Stimulated activated CD4-positive, alpha-beta T cell treated with anti-CD3 and anti-CD28 coated beads, Interleukin-2, amount 100 ng/mL, for 48 hours (primary cell): ENCODE results near the gene ELOVL7.
"Not testable (repeated sequence)": the region's sequence is repeated elsewhere in the genome, so short reads cannot be mapped to it uniquely, and the experiment has no call there.

Source experiments
- DNase-seq, 2 donors: peaks; one replicate each; pipeline ENCODE4 v3.0.0-alpha.2; 2020

The ELOVL7 gene

DNA sequence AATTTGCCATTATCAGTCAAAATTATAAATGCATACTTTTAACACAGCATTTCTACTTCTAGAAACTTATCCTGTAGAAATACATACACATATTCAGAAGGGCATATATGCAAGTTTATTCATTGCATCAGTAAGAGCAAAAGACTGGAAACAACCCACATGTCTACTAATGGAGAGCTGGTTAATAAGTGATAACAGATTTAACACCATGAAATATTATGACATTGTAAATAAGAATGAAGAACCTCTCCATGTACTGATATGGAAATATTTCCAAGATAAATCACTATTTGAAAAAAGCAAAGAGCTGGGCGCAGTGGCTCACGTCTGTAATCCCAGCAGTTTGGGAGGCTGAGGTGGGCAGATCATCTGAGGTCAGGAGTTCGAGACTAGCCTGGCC lies 54.5 kb downstream of the ELOVL7 start:
- DNase-seq: no peak

DNA sequence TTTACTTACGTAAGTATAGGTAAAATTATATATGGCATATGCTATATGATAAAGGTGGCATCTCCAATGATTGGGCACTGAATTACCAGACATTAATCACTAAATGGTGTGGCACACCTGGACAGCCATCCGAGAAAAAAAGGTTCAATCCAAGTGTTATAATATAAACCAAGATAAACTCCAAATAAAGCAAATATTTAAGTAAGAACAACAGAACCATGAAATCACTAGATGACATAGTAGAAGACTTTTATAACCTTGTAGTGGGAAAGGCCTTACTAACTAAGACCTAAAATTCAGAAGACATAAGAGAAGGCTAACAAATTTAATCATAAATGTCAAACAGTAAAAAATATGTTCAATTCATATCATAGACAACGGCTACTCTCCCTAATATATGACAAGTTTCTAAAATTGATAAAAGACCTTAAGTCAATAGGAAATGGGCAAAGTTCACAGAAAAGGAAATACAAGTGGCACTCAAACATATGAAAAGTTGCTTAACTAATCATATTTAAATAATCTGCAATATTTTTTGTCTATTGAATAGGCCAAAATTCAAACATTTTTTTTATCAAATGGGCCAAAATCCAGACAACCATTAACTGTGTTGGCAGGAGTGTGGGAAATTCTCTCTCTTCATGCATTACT lies 55.1 kb downstream of the ELOVL7 start:
- DNase-seq: no peak

GRCh38 chr5:60779466-60779865 lies 64.6 kb downstream of the ELOVL7 start:
- no peak for DNase-seq

DNA sequence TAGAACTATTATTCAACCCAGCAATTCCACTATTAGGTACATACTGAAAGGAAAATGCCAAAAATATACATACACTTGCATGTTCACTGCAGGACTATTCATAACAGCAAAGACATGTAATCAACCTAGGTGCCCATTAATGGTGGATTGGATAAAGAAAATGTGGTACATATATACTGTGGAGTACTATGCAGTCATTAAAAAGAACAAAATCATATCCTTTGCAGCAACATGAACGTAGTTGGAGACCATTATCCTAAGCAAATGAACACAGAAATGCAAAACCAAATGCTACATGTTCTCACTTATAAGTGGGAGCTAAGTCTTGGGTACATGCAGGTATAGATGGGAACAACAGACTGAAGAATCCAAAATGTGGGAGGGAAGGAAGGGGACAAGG lies 67.7 kb downstream of the ELOVL7 start:
- no peak for DNase-seq

GRCh38 chr5:60765019-60765709 lies 78.9 kb downstream of the ELOVL7 start:
- no peak for DNase-seq

GRCh38 chr5:60763061-60763460 lies 81.0 kb downstream of the ELOVL7 start:
- DNase-seq: no peak

GRCh38 chr5:60754495-60754894 lies 89.6 kb downstream of the ELOVL7 start:
- DNase-seq: no peak

- no peak for DNase-seq
Measured at GRCh38 chr5:60744682-60745081, 99.4 kb downstream of the ELOVL7 start.

GRCh38 chr5:60743511-60744314 lies 100.4 kb downstream of the ELOVL7 start:
- DNase-seq: no peak

GRCh38 chr5:60740322-60740721 lies 103.7 kb downstream of the ELOVL7 start:
- no peak for DNase-seq

GRCh38 chr5:60738933-60739332 lies 105.1 kb downstream of the ELOVL7 start:
- no peak for DNase-seq

GRCh38 chr5:60738461-60738860 lies 105.6 kb downstream of the ELOVL7 start:
- DNase-seq: no peak

- not testable (repeated sequence) for DNase-seq
Measured at GRCh38 chr5:60730858-60731257, 113.2 kb downstream of the ELOVL7 start.

DNA sequence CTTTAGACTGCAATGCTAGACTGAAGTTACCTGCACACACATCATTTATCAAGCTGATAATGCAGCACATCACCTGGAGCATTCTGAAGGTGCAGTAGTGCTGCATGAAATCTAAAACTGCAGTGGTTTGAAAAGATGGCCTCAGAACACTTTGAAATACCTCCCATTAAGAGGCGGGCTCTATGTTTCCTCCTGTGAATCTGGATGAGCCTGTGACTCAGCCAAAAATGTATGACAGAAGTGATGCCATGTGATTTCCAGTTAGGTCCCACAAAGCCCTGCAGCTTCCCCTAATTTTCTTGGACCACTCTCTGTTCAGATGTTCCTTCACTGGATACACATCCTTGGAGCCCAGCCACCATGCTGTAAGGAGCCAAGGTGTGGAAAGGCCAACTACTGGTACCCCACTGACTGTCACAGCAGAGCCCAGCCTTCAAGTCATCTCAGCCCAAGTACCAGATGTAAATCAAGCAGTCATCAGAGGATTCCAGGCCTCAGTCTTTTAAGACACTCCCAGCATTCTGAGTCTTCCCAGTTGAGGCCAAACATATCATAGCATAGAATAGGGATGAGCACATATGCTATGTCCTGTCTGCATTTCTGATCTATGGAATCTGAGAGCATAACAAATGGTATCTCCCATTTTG lies 116.9 kb downstream of the ELOVL7 start:
- DNase-seq: no peak

DNA sequence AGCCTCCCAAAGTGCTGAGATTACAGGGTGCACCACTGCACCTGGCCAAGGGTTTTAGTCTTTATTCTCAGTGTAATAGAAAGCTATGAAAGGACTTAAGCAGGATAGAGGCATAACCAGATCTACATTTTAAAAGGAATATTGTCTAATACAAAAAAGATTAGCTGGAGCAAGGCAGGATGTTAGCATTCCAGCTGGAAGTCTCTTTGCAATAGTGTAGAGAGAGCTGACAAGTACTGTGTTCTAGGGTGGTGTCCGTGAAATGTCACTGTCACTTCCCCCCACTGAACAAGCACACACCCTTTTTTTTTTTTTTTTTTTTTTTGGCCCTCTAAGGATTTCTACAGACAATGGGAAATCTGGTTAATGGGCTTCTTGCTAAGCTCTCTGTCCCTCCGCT lies 119.9 kb downstream of the ELOVL7 start:
- DNase-seq: no peak

GRCh38 chr5:60722416-60722815 lies 121.7 kb downstream of the ELOVL7 start:
- no peak for DNase-seq

DNA sequence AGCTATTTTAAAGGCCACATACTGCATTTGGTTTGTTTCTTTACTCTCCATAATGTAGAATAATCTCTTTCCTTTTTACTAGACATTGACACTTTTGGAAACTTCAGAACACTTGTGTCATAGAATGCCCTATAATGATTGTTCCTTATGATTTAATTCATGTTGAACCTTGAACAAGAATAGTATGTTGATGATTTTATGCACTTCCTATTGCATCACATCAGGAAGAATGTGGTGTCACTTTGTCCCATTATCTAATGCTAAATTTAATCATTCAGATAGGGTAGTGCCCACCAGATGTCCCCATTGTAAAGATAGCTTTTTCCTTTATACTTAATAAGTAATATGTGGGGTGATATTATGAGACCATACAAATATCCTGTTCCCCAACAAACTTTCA lies 124.7 kb downstream of the ELOVL7 start:
- no peak for DNase-seq

GRCh38 chr5:60718166-60718892 lies 125.7 kb downstream of the ELOVL7 start:
- no peak for DNase-seq

GRCh38 chr5:60715201-60715928 lies 128.7 kb downstream of the ELOVL7 start:
- not testable (repeated sequence) for DNase-seq

- no peak for DNase-seq
Measured at GRCh38 chr5:60712950-60713349, 131.1 kb downstream of the ELOVL7 start.

- not testable (repeated sequence) for DNase-seq
Measured at GRCh38 chr5:60711892-60712291, 132.2 kb downstream of the ELOVL7 start.

DNA sequence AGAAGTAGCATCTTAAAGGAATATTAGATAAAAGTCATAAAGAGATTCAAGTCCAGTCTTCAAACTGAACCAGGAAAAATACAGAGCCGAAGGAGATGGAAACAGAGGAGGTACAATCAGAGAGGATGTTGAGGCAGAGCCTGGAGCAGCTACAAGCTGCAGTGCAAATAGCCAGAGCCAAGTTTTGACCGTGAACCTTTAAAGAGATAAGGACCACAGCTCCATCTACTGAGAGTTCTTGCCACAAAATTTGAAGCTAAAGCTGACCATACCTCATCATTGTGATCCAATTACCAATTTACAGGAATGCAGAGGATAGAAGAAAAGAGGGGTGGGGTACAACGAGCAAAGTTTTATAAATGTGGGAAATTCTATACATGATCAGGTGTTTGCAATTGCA lies 133.7 kb downstream of the ELOVL7 start:
- no peak for DNase-seq
